Endodermal cell (in vitro differentiated cells): ENCODE results near the gene SVBP. TPM values are rescaled to one million over a fixed set of nuclear protein-coding genes. Genes with fewer than 3 reads are reported as not detected.

Source experiments
- DNase-seq: peaks from one replicate; pipeline ENCODE4 v3.0.0-alpha.2; 2017
- H3K27ac ChIP-seq: 2 replicates; pipeline ENCODE4 v1.5.1; 2013; ENCODE audit warnings: mild to moderate bottlenecking, low read depth, low read length, moderate library complexity
- H3K27me3 ChIP-seq: 2 replicates; pipeline ENCODE4 v1.6.1; 2013; ENCODE audit warnings: mild to moderate bottlenecking, low read length, moderate library complexity; ENCODE audit not compliant: insufficient read depth, control insufficient read depth, poor library complexity, severe bottlenecking
- H3K36me3 ChIP-seq: 2 replicates; pipeline ENCODE4 v1.7.0; 2013; ENCODE audit warnings: mild to moderate bottlenecking, low read length, moderate library complexity; ENCODE audit not compliant: control insufficient read depth, insufficient read depth
- H3K4me1 ChIP-seq: one replicate; pipeline ENCODE4 v1.7.0; 2013; ENCODE audit warnings: low read length; ENCODE audit not compliant: control insufficient read depth, insufficient read depth
- H3K4me3 ChIP-seq: 2 replicates; pipeline ENCODE4 v1.5.1; 2013; ENCODE audit warnings: mild to moderate bottlenecking, low read length, moderate library complexity
- H3K9ac ChIP-seq: 2 replicates; pipeline ENCODE4 v1.6.1; 2013; ENCODE audit warnings: mild to moderate bottlenecking, low read length, moderate library complexity; ENCODE audit not compliant: poor library complexity, severe bottlenecking; ENCODE audit errors: extremely low read depth
- H3K9me3 ChIP-seq: 2 replicates; pipeline ENCODE4 v1.6.1; 2013; ENCODE audit warnings: mild to moderate bottlenecking, low read length, moderate library complexity; ENCODE audit not compliant: control insufficient read depth
- H3K27ac Mint-ChIP-seq: 2 replicates; pipeline ENCODE4 v1.8.0; 2020; ENCODE audit warnings: mixed read lengths
- H3K27me3 Mint-ChIP-seq: 2 replicates; pipeline ENCODE4 v1.8.0; 2021; ENCODE audit warnings: mild to moderate bottlenecking, mixed read lengths; ENCODE audit not compliant: insufficient read depth
- H3K36me3 Mint-ChIP-seq: 2 replicates; pipeline ENCODE4 v1.8.0; 2020; ENCODE audit warnings: low read depth, mixed read lengths
- H3K4me1 Mint-ChIP-seq: 2 replicates; pipeline ENCODE4 v1.8.0; 2020; ENCODE audit warnings: mixed read lengths
- H3K4me3 Mint-ChIP-seq: 2 replicates; pipeline ENCODE4 v1.8.0; 2020; ENCODE audit warnings: mild to moderate bottlenecking, moderate library complexity, mixed read lengths
- H3K9me3 Mint-ChIP-seq: 2 replicates; pipeline ENCODE4 v1.8.0; 2020; ENCODE audit warnings: mild to moderate bottlenecking, mixed read lengths
- WGBS, 2 experiments: methylation state at CpG; one replicate each; pipeline versions ENCODE4 v1.1.5 to v1.1.7; 2013; ENCODE audit warnings: missing lambda C conversion rate in 2 of 2, mixed read lengths in 1 of 2; ENCODE audit not compliant: insufficient coverage in 1 of 2, insufficient read length in 1 of 2; 5-methylcytosine and 5-hydroxymethylcytosine counted together
- total RNA-seq, 2 donors: library from RNA; stranded (reverse); fragmentation: NEBNext Ultra II Directional in 1 of 2; extraction: Animal tissue kit (Norgen Biotek cat#: 25700) in 1 of 2; gene quantifications; 2 replicates in 1 of 2; 3 replicates in 1 of 2; pipeline ENCODE4 v1.2.1, GENCODE V29; 2021
- TF ChIP-seq, protein P1 (sequence below): fragments of 200-600 bp; sonication (generic); conservative IDR thresholded peaks from 2 replicates; pipeline ENCODE4 v1.5.0; 2021; ENCODE audit warnings: antibody characterized with exemption, mild to moderate bottlenecking

SVBP gene
- total RNA-seq, 2 donors from 2014 or later: 40.2 to 45.3 TPM

DNA sequence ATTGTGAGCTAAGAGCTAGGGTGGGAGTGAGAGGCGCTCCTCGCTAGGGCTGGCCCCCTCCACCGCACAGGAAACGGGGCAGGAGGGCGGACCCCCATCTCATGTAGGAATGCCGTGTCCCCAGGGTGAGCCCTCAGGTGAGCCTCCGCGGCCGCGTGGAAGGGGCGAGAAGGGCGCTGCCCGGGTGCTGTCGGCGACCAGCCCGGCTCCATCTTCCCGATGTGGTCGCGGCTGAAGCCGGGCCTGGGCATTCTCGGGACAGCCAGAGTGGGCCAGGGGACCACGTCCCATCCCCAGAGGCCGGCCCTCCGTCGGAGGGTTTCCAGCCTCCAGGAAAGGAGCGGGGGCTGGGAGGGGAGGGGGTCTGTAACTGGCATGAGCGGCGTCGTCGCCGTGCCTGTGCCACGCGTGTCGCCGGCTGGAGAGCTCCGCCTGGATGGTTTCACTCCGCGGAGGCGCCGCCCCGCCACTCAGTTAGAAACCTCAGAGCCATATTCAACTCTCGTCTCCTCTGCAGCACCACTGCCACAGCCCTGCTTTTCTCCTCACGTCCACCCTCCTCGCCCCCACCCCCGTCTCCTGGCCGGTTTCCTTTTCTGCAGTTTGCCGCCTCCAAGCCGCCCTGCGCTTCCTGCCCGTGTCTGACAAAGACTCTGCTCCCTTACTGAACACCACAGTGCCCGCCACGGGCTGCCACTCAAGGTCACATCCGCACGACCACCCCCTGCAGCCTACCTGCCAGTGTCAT lies 32.1 kb downstream of the SVBP start, which contains the start of gene TMEM269:
TMEM269 (plus strand) TSS at position 46 of the 748 bp plus-strand sequence. CDS start 4,903 bp downstream, outside the sequence.
- H3K4me3 ChIP-seq: no peak within 1 kb of the TSS
- Mint-ChIP-seq H3K4me3 (peak within 1 kb of the TSS; percentile 28), H3K9me3 (no peaks in the 10 kb centered on the region), H3K36me3 (peaks cover 30% of the 10 kb centered on the region), H3K27ac (no peak within 1 kb of the TSS), H3K27me3 (peaks cover 16% of the 10 kb centered on the region), H3K4me1 (peaks cover 4% of the 10 kb centered on the region)
- H3K4me1 ChIP-seq: no peaks in the 10 kb centered on the region
- no peaks in the 10 kb centered on the region for H3K27me3 ChIP-seq
- no peak within 1 kb of the TSS for H3K27ac ChIP-seq
- H3K36me3 ChIP-seq: peaks cover 20% of the 10 kb centered on the region
- WGBS, 2 experiments: 91 to 92% methylated on average over 23 to 54 of the region's 54 CpGs
- no peaks in the 10 kb centered on the region for H3K9me3 ChIP-seq
- TF ChIP-seq, protein P1, sequence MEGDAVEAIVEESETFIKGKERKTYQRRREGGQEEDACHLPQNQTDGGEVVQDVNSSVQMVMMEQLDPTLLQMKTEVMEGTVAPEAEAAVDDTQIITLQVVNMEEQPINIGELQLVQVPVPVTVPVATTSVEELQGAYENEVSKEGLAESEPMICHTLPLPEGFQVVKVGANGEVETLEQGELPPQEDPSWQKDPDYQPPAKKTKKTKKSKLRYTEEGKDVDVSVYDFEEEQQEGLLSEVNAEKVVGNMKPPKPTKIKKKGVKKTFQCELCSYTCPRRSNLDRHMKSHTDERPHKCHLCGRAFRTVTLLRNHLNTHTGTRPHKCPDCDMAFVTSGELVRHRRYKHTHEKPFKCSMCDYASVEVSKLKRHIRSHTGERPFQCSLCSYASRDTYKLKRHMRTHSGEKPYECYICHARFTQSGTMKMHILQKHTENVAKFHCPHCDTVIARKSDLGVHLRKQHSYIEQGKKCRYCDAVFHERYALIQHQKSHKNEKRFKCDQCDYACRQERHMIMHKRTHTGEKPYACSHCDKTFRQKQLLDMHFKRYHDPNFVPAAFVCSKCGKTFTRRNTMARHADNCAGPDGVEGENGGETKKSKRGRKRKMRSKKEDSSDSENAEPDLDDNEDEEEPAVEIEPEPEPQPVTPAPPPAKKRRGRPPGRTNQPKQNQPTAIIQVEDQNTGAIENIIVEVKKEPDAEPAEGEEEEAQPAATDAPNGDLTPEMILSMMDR: no peak
- DNase-seq: no peak
- H3K9ac ChIP-seq: no peak within 1 kb of the TSS

DNA sequence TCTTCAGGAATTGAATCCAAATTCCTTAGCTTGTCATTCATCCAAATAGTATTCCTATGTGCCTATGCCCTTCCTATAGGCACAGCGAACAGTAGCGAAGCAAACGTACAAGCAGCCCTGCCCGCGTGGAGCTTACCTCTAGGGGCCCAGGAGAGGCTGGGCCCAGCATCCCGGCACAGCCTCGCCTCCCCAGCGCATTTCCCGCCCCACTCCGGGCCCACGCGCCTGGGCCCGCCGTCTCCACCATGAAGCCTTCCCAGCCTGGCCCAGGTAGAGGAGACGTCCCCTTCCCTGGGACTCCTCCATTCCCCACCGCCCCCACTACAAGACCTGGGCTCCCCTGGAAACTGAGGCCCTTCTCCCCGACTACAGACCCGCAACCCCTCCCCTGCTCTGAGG lies 32.7 kb downstream of the SVBP start:
- no peaks in the 10 kb centered on the region for H3K4me1 ChIP-seq
- H3K27me3 ChIP-seq: no peaks in the 10 kb centered on the region
- Mint-ChIP-seq H3K36me3 (peaks cover 36% of the 10 kb centered on the region), H3K9me3 (no peaks in the 10 kb centered on the region), H3K4me3 (peak overlapping the region; percentile 28), H3K27me3 (peaks cover 16% of the 10 kb centered on the region), H3K4me1 (peaks cover 4% of the 10 kb centered on the region), H3K27ac (no peak overlapping the region)
- no peak for DNase-seq
- no peak overlapping the region for H3K9ac ChIP-seq
- peaks cover 26% of the 10 kb centered on the region for H3K36me3 ChIP-seq
- TF ChIP-seq, protein P1: no peak
- no peak overlapping the region for H3K27ac ChIP-seq
- no peaks in the 10 kb centered on the region for H3K9me3 ChIP-seq
- no peak overlapping the region for H3K4me3 ChIP-seq
- 94 to 97% methylated on average over 15 to 18 of the region's 18 CpGs for whole genome bisulfite sequencing, 2 experiments

DNA sequence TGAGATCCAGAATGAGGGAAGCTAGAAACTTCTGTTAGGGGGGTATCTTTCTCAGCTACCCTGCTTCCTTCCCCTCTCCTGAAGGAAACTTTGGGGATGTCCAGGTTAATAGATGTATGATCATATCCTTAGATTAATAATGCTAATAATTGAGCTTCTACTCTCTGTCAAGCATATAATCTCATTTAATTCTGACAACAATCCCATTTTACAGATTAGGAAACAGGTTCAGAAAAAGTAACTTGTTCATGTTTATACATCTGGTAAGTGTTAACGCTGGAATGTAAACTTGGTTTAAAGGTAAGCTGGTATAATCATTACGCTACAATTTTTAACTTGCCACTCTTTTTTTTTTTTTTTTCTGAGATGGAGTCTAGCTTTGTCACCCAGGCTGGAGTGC lies 34.1 kb downstream of the SVBP start:
- Histone ChIP-seq H3K36me3 (peaks cover 37% of the 10 kb centered on the region), H3K9ac (no peak overlapping the region), H3K4me3 (no peak overlapping the region), H3K9me3 (no peaks in the 10 kb centered on the region), H3K27ac (no peak overlapping the region), H3K4me1 (no peaks in the 10 kb centered on the region), H3K27me3 (no peaks in the 10 kb centered on the region)
- Mint-ChIP-seq H3K36me3 (peaks cover 47% of the 10 kb centered on the region), H3K27ac (no peak overlapping the region), H3K9me3 (no peaks in the 10 kb centered on the region), H3K4me3 (no peak overlapping the region), H3K4me1 (peaks cover 4% of the 10 kb centered on the region), H3K27me3 (peaks cover 16% of the 10 kb centered on the region)
- no peak for DNase-seq
- TF ChIP-seq, protein P1: no peak
- 100% methylated on average over 2 of the region's 2 CpGs; no CpG with 5 or more reads in 1 of the 2 experiments for WGBS, 2 experiments
